CD4-positive, alpha-beta T cell treated with Interleukin-17A for 1 hour (primary cell): ENCODE data around the gene SCFD2.
"Not testable (repeated sequence)": the region's sequence is repeated elsewhere in the genome, so short reads cannot be mapped to it uniquely, and the experiment has no call there.

Source experiments
- DNase-seq: peaks from one replicate; pipeline ENCODE4 v3.0.0-alpha.2; 2020

SCFD2 gene

DNA sequence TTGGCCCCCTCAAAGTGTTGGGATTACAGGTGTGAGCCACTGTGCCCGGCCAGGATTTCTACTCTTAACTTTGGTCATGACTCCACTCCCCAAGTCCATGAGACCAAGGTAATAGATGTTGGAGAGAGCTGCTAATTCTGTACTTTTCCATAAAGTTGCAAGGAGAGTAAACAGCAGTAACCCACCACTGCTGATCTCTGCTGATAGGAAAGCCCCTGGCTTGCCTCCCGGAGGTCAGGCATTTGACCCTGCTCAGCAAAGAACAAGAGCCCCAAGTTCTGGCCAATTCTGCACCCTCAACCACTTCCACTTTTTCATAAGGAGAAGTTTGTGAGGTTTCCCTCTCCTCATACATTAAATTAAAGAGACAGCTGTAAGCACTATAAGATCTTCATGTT, 360.7 kb downstream of the SCFD2 start:
- DNase-seq = no peak

DNA sequence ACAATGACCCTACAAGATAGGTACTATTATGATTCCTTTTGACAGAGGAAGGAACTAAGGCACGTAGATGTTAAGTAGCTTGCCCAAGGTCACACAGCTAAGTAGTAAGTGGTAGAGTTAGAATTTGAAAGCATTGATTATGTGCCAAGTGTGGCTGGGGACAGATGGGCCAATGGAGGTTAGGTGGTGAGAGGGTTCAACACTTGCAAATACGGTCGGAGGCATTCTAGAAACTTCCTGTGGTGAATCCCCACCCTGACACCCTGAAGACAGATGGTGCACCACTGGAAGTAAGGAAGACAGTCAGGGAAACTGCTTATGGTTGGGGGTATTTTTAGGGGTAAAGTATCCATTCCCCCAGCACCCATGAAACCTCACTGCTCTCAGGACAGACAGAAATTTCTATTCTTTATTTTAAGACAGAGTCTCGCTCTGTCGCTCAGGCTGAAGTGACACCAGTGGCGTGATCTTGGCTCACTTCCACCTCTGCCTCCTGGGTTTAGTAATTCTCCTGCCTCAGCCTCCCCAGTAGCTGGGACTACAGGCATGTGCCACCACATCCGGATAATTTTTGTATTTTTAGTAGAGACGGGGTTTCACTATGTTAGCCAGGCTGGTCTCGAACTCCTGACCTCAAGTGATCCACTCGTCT, 361.2 kb downstream of the SCFD2 start:
- no peak for DNase-seq

DNA sequence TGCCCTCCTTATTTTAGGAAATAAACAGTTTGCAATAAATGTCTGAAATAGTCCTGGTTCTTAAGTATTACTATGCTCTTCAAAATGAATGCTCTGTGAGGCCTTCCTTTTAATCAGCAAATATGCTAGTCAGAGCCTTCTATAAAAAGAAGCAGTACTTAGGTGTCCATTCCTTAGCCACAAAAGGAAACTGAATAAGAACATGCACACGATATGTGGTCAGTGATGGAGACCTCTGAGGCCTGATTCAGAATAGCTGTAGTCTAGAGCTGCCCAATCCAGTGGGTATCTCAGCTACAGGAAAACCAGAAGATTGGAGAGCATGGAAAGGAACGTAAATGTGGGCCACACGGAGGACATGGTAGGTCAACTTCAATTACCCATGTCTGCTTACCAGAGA, 361.9 kb downstream of the SCFD2 start:
- DNase-seq = no peak

DNA sequence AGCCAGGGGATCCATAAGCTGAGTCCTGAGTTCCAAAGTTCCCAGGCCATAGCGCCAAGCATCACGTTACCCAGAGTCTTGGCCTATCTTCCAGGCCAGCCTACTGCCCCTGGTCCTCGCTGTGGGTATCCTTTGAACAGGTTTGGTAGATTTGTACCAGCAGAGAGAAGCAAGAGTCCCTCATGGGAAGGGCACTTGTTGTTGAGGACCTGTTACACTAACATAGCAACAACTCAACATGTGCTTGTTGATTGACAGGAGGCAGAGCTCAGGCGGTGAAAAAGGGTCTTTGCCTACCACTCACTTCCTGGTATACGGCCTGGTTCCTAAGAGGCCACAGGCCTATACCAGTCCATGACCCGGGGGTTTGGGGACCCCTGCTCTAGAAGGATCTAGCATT, 365.3 kb downstream of the SCFD2 start:
- DNase-seq = no peak

DNA sequence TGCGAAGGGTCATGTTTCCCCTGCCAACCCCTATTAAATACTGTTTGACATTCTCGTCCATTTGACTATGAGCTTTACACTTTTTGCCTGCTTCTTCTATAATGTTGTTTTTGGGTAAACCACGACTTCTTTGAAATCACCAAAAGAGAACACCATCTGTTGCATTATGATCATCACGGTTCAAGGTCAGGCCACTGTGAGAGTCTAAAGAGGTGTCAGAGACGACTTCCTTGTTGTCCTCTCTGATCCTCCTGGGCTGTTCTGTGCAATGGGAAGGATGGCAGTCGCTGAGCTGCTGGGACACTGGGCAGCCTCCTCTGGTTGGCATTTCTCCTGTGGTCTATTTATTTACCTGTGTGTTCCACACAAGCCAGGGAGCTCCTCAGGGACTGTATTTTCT, 366.2 kb downstream of the SCFD2 start:
- DNase-seq = no peak

DNA sequence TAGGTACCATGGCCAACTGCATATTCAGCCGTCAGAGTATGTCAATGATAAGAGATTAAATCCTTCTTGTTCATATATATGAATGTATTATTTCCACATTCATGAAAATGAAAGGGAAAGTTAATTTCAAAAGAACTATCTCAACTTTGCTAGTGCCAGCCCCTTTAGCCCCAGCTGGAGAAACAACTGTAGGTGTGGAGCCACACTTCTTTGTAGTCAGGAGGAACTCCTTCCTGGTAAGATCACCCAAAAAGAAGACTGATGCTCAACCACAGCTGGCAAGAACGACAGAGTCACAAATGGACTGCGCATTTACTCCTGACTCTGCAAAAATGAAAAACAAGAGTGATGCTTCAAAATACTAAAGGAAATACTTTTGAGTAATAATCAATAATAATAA, 367.4 kb downstream of the SCFD2 start:
- no peak for DNase-seq

DNA sequence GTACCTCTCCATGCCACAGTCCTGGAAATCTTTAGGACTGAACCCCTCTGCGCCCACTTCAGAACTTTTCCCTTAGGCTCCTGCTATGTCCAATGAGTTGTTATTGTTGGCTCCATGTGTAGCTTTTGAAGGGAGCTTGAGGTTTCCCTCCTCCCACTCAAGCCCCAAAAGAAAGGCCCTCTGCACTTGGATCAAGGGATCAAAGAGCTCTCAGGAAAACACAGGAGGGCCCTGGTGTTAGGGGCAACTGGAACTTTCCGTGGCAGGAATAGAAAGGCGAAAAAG, 368.8 kb downstream of the SCFD2 start:
- no peak for DNase-seq

DNA sequence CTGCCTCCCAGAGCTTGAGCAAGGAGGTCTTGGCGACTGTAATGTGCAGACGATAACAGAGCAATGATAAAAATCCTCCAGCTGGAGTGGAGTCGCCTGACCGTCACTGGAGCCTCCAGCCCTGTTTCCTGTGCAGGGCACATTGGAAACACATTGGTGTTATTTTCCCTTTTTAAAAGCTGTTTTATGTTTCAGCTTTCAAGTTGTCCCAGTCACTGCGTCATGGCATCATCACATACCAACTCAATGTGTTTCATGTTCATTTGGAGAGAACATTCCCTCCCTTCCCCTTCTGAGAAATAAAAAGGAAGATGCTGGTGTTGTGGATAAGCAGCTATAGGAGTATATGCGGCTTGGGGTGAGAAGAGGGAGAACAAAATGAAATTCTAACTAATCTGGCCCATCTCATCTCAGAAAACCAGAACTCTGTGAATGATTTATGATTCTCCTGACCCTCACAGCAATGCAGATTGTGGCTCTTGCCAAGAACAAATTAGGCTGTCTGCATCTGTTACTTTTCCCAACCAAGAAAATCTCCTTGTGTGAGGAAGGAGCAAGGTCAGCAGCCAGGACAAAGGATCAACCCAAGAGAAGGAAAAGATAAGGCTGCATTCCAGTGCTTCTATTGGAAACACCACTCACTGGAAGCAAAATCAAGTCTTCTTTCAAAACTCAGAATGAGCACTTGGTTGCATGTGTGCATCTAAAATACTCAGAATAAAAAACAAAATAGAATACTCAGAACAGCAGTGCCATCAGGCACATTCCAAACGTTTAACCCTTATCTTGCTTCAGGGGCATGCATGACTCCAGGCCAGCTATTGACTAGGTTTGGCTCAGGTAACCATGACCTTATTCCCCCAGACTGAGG, 369.4 kb downstream of the SCFD2 start:
- DNase-seq = no peak

DNA sequence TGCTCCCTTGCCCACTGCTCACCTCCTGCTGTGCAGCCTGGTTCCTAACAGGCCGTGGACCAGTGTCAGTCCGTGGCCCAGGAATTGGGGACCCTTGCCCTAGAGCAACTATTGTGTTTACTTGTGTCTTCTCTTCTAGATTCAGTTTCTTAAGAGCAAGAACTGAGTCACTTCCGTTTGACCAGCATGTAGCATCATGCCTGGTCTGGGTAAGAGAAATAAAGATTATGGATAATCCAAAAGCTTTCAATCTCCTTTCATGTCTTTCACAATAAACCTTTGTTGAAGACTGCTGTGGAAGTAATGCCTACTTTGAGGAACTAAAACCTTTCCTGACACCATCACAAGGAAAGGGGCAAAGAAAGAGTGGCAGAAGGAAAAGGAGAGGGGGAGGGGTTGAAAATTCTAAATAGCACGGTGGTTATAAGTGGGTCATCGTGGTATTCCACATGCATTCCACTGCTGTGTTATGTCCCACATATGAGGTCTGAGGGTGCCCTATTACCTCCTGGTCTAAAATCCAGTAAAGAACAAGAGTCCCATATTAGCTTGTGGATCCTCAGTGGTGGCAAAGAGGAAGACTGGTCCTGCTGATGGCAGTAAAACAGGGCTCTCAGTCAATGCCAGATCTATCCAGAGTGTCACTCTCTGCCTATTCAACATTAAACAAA, 370.4 kb downstream of the SCFD2 start:
- no peak for DNase-seq

DNA sequence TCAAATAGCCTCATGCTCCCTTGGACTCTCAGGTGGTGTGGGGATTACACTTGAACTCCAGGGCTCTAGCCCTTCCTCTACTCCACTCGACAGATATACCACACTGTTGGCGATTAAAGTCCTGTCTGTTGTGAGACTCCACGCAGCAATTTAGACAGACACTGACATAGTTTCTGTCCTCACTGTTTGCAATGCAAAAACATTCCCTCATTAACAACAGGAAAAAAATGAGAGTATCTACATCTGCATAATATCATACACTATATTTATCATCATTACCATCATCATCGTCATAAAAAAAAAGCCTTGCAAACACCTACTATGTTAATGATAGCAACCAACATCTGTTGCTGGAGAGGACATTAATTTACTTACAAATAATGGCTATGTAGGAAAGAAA, 371.3 kb downstream of the SCFD2 start:
- DNase-seq = no peak

DNA sequence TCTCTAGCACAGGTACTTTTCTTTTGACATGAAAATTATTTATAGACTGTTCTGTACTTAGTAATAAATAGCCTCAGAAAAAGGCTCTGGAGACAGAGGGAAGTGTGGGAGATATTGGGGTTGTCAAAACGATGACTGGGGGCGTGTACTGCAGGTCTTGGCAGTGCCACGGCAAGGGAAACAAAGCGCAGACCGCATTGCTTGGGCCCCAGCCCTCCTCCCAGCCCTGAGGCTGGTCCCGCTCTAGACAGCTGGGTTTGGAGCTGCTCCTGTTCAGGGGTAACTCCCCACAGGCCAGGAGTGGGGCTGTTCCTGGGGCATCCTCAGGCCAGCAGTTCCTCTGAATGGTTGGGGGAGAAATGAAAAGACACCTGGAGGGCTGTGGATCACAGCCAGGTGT, 372.1 kb downstream of the SCFD2 start:
- DNase-seq = no peak

DNA sequence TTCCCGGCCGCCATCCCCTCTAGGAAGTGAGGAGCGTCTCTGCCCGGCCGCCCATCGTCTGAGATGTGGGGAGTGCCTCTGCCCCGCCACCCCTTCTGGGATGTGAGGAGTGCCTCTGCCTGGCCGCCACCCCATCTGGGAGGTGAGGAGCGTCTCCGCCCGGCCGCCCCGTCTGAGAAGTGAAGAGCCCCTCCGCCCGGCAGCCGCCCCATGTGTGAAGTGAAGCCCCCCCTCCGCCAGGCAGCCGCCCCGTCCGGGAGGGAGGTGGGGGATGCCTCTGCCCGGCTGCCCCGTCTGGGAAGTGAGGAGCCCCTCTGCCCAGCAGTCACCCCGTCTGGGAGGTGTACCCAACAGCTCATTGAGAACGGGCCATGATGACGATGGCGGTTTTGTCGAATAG, 373.3 kb downstream of the SCFD2 start:
- not testable (repeated sequence) for DNase-seq

DNA sequence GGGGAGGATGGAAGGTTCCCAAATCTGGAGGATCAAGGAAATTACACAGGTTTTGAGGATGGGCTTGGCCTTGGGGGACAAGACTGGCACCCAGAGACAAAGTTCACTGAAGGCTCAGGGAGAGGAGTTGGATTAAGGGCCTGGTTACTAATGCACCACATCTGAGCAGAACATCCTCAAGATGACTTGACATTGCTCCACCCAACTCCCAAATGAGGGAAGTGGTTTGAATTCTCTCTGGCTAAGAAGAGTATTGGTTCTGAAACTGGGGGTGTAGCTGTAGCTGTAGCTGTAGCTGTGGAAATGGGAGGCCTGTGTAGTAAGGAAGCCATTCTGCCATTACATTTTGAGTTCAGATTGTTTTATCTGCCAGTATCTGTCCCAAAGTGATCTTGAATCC, 374.4 kb downstream of the SCFD2 start:
- no peak for DNase-seq

DNA sequence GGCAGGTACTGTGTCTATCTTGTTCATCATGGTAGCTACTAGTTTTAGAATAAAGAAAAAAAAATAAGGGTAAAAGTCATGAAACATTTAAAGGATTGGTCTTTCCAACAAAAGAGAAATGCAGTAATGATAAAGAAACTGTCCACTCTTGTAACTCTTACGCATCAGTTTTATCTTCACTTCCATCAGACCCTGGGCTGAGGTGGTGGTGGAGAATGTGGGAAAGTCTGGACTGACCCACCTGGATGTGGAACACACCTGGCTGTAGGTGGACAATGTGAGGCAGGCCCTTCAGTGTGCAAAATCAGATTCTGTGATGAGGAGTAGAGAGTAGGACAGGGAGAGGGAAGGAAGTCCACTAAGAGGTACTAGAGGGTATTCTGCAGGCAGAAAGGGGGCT, 375.2 kb downstream of the SCFD2 start:
- no peak for DNase-seq

DNA sequence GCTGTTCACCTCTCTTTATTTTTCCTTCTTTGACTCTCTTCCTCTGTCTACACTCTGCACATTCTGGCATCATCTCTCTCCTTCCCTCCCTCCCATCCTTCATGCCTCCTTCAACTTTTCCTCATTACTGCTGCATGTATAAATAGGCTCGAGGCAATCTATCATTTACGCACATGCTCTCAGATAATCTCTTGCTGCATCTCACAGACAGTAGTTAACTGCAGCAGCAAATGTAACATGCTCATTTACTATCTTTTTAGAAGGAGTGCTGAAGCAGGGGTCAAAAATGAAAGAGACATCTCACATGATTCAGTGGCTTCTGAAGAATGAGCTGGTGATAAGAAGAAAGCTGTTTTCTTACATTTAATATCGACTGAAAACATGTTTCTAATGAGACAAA, 376.0 kb downstream of the SCFD2 start:
- DNase-seq = no peak

DNA sequence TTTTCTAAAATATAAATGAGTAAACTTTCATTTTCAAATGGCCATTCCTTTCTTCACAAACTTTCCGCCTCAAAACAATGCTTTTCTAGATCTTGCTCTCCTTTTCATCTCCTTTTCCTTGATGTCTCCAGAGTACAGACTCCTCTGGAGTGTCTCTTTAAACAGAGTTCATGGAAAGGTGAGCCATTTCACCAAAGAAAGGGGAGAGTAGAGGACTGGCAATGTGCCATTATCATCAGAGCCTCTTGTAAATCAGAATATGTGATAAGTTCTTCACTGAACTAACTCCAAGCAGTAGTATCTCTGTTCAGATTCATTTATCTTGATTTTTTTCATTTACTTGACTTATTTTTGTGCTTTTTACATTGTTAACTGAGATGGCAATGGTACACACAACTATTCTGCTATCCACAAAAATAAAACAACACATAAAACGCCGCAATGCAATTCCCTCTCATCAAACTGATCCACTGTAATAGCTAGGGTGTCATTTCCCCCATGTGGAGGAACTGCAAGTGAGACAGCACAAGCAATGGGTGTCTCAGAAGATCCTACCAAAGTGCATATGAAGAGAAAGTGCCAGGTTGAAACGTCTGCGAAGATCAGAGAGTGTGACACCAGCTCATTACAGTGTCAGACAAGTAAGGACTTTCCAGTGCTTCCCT, 378.3 kb downstream of the SCFD2 start:
- DNase-seq = no peak

DNA sequence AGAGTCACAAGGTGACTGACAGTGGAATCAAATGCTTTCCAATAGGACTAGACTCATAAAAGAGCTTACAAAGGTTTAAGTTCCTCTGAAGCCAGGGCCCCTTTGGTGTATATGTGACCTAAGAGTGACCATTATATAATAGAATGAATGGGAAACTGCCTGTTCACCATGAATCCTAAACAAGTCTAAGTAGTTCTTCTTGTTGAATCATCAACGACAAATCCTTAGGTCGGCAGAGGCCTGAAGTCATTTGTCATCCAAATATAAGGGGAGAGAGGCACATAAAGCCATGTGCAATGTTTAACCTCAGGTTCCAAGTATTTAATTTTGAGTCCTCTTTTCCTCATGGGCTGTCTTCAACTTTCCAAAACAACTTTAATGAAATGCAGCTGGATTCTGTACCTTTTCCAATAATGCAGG, 381.4 kb downstream of the SCFD2 start:
- no peak for DNase-seq

DNA sequence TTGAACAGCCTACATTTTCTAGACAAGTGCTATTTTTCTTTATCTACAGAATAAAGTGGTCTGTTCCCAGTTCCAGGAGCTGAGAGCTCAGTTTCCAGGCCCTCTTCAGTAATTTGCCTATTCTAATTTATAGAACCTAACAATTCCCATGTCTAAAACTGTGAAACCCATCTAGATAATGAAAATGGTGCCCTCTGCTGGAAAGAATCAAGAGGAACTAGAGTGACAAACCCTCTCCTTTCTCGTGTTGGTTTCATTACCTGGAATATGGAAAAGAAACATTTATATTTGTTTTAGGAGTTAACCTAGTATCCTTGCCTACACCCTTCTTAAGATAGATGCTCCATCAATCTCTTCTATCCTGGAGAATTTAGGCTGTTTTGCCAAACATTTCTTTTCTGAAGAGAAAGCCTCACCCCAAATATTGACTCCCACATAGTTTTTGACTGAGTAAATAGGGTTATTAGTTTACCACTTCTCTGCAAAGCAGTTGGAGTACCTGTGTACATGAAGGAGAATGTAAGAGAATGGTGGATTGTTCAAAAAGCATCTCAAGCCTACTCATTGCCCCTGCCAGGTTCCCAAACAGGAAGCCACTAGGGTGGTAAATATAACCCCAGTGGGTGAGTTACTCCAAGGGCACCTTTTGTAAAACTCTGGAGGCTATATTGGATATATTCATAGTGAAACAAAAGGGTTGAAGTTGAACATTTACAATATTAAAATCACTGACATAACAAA, 382.1 kb downstream of the SCFD2 start:
- DNase-seq = peak; percentile 60

DNA sequence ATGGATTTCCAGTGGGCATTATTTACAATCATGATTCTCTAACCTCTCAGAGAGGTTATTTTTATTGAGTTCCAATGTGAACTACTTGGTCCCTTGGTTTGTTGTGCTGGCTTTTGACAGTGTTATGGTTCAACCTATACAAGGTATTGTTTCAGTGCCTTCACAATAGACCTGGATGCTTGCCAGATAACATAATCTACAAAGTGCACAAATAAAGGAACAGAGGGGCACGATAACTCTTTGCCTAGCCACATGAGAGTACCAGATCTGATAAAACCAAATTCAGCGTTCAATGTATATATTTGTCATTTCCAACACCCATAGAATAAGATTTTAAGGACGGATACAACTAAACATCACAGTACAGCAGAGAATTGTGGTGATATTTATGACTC, 382.9 kb downstream of the SCFD2 start:
- DNase-seq = no peak

DNA sequence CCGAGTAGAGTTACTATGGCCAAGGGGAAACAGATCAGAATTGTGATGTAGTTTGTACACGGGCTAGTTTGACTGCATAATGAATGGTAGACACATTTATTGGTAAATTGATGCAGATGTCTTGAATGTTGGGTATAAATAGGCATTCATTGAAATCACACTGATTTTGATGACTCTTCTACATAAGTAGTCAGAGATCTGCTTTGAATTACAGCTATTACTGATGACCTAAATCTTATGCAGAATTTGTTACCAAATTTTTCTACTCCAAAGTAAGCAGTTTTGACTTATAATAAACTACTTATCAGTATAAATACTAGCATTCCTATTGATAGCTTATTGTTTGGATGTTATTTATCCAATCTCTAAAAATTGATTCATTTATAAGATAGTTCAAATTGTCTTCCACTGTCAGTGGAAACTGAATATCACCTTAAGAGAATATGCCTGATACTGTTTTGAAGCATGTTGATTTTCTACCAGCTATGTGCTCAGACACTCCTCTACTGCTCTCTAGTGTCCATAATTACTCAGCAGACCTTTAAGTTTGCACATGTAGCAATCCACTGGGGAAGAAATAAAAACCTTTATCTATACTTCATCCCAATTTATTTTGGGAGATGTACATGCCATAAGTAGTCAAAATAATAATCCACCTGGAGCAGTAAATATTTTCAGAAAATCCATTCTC, 383.5 kb downstream of the SCFD2 start:
- no peak for DNase-seq

DNA sequence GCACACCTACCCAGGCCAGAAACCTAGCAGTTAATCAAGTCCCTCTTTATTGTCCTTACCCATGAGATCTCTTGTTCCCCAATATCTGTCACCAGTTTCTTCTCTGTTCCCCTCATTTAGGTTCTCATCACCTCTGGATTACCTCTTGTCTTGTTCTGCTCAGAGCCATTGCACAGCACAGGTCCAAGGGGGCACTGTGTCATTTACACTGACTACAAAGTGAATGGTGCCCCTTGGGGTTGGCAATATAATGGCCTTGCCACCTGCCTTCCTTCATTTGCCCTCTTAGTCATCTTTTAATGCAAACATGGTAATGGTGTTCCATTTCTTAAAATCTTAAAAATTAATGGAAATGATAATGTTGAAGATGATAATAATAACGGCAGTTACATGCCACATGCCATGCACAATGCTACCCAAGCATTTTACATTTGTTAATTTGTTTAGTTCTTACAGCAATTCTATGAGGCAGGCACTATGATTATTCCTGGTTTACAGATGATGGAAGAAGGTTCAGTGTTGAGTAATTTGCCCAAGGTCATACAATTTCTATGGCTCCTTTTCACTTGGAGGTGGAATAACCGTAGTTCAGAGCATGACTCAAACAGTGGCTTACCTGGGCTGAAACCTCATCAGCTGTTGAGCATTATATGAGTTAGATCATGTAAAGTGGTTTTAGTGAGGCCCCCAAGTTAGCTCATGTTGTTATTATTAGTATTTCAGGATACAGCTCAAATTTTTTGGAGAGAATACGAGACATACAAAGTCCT, 385.9 kb downstream of the SCFD2 start:
- no peak for DNase-seq

DNA sequence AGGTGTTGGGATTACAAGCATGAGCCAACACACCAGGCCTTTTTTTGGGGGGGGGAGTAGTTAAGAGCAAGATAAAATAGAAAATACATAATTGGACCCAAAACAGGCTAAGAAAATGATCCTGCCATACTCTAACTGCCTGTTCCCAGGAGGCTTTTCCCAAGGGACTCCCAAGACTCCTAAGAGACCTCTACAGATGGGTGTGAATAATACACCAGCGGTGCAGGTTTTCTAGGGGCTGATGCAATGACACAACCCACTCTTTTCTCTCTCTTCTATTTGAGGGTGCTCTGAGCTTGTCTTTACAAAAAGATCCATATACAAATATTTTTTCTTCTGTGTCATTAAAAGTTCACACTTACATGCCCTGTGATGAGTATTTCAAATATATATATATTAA, 386.8 kb downstream of the SCFD2 start:
- DNase-seq = no peak
